LHCN-M2 (cell line): ENCODE results near the gene PC. TPM values are rescaled to one million over a fixed set of nuclear protein-coding genes. Genes with fewer than 3 reads are reported as not detected.

ENCODE experiments used
- DNase-seq: peaks from one replicate; pipeline ENCODE4 v3.0.0-alpha.2; 2012; ENCODE audit warnings: low read depth
- total RNA-seq: library from RNA; depleted of rRNA; stranded (reverse); fragments of >200 nt; gene quantifications from 2 replicates; pipeline ENCODE4 v1.2.3, GENCODE V29; 2014

Gene PC
- total RNA-seq, 1 experiment from 2014 or later: 6.3 TPM

DNA sequence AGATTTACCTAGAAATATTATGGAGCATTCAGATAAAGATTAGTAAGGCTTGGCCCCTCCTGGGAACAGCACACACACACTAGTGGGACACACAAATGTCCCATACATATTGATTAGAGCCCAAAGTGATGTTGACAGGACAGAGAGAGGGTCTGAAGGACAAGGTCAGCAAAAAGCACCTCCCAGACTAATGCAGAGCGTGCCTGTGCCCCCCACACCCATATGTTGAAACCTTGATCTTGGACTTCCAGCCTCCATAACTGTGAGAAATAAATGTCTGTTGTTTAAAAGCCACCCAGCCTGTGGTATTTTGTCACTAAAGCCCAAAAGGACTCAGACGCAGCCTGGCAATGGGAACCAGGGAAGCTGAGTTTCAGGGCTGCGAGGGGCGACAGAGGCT, 73.7 kb downstream of the PC start:
- DNase-seq: no peak

DNA sequence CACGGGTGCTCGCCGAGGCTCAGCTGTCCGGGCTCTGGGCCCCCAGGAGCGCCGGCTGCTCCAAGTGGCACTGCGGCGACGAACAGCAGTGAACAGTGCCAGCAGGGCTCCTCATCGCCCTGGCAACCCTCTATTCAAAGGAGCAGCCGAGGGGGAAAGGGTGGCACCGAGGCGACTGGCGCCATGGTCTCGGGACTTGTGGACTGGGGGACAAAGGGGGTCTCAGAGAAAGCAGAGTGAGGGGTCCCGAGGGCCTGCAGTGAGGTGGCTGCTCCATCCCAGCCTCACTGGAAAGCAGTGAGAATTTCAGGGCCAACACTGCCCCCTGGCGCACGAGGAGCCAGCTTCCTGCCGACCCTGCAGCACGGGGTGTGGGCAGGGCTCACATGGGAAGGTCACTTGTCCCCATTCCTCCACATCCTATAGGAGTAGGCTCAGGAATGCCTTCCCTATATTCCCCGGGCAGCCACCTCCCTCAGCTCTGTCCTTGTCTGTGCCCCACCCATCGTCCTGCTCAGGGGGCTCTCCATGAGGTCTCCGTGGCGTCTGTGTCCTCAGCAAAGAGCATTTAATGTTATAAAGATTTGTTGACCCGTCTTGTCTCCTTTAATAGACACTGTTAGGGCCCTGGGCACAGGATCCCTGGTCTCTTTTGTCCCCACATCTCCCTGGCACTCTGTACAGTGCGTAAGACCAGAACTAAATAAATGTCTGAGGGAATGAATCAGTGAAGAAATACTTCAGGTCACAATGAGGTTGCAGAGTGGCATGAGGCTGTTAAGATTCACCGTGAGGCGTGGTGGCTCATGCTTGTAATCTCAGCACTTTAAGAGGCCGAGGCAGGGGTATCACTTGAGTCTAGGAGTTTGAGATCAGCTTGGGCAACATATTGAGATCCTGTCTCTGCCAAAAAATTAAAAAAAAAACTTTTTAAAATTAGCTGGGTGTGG, 74.9 kb downstream of the PC start:
- DNase-seq: peak; percentile 45

DNA sequence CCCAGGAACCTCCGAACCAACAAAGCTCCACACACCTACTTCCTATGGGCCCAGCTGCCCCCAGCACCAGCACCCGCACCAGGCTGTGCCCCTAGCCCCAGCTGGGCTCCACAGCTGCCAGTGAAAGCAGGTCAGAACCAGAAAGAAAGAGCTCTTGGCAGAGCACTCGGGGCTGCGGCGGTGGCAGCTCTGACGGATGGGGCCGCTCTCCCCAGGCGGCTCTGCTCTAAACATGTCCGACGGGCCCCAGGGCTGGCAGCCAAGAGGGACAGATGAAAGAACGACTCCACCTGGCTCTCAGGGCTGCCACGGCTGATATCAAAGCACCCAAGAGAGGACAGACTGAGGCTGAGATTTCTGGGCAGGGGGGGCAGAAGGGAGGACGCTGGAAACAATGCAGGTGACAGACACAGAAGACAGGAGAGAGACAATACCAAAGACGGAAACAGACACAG, 75.6 kb downstream of the PC start:
- no peak for DNase-seq

DNA sequence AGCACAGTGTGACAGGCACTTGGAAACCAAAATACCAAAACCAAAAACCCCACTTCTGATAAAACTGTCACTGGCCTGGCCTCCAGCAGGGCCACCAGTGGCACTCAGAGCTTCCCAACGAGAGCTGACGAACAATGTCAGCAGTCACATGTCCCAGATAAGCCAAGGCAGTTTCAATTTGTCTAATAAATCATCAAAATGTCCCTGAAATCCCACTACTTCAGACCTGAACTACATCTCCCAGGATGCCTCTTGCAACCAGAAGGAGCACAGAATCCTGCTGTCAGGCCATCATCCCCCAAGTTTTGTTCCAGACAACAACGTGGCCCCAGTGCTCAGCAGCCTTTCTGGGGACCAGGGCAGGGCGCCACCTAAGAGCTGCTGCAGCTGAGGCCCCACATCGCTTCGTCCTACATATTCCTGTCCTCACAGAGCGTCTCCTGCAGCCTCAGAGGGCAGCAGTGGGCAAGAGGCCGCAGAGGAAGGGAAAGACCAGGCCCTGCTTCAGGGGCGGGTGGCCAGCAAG, 76.2 kb downstream of the PC start:
- DNase-seq: no peak

DNA sequence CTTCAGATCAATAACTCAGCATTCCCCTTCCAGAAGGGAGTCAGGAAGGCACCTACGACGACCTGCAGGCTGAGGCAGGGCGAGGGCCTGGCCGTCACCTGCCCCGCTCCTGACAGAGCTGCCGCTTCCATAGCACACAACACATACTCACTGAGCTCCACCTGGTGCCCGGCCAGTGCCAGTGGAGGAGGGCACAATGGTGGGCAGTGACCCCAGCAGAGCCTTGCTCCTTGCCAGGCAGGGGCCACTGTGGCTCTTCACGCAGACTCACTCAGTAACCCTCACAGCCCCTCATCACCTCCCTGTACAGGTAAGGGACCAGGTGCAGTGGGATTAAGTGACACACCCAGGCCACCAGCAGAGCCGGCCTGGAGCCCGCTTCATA, 76.7 kb downstream of the PC start:
- no peak for DNase-seq

DNA sequence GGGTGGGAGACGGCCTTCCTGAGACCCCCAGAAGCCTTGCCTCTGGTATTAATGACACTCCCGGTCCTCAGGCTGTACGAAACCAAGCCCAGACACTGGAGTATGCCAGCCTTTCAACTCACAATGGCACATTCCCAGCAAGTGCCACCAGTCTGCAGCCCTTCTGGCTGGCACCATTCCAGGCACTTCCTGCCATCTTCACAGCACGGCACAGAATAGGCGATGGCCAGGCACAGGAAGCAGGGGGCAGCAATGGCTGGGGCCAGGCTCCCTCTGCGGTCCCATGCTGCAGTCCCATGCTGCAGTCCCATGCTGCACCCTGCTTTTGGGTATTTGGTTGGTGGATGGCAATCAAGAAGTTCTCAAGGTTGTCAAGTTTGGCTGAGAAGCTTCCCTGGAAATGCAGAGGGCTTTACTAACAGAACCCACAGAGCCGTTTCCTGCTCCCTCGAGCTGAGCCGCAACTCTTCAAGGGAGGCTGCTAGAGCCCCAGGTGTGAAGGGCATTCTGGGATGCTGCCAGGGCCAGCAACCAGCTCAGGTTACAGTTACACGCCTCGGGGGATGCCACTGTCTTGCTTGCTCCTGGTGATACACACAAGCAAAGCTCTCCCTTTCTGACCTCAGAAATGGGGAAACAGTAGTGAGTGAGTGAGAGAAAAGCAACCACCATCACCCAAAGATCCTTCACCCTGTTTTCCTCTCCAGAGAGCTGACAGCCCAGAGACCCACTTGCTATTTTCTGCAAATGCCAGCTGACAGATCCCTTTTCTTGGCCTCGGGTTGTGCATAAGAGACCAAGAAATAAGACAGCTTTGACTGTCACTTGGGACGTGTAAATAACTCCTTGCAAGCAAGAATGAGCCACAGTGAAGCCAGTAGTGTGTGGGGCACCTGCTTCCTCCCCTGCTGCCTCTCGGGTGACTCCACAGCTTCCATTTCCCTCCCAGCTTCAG, 77.4 kb downstream of the PC start:
- no peak for DNase-seq

DNA sequence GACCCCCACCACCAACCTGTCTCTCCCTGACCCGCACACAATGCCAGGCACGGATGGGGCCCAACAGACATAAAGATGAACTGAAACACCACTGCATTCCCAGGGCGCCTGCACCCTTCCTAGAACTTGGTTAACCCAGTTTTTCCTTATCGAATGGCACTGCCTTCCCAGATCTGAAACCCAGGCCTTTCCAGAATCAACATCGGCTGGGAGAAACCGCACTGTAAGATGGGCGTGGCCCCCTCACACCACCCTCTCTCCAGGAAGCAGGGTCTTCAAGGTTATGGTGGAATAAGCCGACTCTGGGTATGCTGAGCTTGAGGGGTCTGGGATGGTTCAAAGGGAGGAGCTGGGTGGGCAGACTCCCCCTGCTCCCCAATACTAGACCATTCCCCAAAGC, 78.2 kb downstream of the PC start:
- DNase-seq: no peak

DNA sequence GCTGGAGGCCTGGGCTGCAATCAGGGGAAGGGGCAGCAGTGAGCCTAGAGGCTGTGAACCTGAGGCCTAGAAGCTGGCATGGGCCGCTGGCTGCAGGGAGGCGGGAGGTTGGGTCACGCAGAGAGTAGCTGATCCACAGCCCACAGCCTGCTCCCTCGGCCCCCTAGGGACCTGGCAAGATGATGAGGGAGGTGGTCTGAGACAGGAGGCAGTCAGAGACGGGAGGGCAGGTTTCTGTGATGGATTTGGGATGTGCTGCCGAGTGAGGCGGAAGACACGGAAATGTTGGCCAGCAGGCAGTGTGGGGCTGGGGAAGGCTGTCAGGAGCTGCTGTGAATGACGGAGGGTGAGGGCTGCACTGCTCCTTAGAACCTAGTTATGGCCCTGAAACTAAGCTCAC, 78.6 kb downstream of the PC start:
- DNase-seq: no peak

DNA sequence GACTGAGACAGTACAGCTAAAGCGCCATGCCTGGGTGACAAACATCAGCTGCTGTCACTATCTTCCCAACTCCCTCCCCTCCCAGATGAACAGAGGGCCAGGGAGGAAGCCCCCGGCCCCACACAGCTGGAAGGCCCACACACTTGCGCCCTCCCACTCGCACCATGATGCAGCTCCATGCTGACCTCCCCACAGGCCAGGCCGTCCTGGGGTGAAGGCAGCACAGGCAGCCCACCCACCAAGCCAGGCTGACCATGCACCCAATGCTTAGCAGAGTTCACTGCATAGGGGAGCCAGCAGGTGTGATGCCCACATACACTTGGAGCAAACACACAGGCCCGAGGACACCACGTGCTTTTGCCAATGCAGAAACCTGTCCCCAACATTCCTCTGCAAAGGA, 79.2 kb downstream of the PC start:
- no peak for DNase-seq

DNA sequence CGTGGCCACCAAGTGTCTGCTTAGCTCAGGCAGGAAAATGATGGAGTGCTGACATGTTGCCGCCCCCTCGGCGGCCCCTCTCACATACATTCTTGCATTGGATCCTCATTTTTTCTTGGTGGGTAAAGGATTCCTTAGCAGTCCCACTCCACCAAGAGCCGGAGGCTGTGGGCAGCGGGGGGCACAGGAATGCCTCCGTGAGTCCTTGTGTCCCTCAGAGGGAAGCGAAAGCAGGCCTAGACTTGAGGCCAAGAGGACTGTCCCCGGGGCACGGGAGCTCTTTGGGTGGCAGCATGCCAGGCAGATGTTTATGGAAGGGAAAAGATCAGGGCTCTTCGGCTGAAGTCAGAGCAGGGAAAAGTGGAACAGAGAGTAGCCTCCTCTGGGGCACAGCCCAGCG, 79.7 kb downstream of the PC start:
- no peak for DNase-seq

DNA sequence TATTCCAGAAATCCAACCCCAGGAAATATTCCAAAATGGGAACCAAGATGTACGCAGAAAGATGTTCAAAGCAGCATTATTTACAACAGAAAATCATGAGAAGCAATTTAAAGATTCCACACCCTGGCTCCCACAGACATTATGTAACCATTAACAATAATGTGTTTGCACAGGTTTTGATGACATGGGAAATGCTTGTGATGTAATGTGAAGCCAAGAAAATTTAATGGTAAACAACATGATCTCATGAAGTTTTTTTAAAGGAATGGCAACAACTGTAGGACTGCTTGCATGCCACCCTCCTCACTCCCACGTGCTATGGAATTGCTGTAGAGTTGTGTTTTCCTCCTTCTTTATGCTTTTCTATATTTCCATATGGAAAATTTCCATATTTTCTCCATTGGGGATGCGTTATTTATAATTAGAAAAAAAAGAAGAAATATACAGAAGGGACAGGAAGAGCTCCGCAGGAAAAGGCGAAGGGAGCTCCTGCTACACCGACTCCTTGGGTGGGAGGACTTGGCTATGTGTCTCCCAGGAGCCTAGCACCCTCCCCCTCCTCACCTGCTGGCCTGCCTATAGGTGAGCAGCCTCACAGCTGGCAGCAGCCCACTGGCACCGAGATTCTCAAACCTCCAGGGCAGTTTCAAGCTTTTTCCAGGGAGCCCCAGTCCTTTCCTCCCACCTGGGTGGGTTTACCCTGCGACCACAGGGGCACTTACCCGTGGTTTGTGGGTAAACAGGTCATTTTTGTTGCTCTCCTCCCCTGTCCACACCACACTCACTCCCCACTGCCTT, 80.4 kb downstream of the PC start:
- DNase-seq: no peak

DNA sequence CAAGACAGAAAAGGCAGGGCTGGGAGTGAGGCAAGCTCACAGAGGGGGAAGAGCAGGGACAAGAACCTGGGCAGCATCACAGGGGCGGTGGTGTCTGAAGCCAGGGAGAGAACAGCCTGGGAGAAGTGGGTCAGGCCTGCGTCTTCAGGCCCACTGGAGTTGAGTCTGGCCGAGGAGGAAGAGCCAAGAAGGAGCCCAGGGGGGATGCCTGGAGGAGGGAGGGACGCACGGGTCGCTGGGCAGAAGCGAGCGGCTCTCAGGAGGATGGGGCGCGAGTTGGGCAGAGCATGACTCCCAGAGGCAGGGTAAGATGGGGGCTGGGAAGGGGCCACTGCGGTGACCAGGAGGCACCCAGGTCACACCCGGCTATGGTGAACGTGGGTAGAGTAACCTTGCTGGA, 82.8 kb downstream of the PC start:
- no peak for DNase-seq

DNA sequence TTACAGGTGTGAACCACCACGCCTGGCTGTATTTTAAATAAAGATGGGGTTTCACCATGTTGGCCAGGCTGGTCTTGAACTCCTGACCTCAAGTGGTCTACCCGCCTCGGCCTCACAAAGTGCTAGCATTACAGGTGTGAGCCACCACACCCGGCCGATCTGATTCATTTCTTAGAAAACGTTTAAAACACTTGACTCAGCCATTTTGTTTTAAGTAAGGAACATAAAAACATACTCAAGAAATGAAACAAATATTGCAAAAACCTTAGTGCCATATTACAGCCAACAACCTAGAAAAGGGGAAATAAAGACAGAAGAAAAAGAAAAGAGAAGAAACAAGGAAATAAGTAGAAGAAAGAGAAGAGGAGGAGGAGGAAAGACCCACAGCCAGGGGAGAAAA, 84.0 kb downstream of the PC start:
- DNase-seq: no peak

DNA sequence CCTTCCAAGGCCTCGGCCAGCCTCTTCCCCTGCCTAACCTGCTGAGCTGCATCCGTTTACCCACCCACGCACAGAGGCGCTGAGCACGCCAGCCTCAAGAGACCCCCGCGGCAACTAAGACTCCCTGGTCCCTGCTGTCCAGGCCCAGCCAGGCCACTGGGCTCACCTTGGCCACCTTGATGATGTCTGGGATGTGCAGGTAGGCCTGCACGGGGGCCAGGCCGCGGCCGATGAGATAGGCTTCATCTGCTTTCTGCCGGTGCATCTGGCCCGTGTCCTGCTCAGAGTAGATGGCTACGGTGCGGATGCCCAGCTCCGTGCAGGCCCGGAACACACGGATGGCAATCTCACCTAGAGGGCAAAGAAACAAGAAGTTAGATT, 86.7 kb downstream of the PC start:
- no peak for DNase-seq

DNA sequence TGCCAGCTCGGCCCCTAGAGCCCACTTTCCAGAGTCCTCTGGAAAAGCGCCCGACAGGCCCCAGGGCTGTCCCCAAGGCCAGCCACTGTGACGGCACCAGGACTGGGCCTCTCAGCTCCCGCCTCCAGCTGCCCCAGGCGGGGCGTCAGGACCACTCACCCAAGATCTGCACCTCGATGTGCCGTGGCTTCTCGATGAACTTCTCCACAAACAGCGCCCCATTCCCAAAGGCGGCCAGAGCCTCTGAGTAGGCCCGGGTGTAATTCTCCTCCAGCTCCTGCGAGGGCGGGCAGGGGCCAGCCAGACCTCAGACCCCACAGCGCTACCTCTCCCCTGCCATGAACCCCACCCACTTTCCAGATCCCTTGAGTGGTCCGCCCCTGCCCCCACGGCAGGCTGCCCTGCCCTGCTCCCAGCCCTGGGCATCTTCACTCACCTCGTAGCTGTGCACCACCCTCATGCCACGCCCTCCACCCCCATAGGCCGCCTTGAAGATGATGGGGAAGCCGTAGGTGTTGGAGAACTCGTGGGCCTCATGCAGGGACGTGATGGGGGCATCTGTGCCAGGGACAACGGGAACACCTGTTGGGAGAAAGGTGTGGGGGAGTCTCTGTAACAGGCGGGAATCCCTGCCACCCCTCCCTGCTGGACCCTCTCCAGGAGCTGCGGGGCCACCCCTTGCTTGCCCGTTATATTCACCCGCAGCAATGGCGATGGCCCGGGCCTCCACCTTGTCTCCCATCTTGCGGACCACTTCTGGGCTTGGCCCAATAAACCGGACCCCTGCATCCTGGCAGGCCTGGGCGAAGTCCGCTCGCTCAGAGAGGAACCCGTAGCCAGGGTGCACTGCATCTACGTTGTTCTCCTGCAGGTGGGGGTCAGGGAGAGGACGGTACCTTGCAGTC, 87.3 kb downstream of the PC start:
- DNase-seq: no peak

DNA sequence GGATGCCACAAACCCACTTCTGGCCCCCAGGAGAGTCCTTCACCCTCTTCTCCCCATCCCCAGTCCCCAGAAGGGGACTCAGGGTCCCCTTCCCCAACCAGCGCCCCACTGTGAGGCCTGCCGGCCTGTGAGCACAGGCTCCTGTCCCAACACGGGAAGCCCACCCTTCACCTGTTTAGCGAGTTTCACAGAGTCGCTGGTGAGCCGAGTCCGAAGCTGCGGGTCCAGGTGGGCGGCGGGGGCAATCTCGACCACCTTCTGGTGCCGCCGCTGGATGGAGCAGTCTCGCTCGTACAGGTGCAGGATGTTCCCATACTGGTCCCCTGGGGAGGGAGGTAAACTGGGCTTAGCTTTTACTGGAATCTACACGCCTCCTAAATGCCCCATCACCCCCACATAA, 88.1 kb downstream of the PC start:
- DNase-seq: no peak

DNA sequence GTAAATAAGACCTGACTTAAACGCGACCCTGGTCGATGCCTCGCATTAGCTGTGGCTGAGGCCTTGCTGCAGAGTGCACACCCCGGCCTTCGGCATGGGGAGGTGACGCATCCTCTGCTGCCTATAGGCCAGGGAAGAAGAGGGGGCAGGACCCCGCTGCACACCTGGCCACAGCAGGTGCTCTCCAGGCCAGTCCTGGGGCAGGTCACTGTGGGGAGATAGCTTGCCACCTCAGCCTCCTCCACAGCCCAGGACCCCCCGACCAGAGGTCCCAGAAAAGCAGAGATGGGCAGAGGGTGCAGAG, 88.7 kb downstream of the PC start:
- no peak for DNase-seq

DNA sequence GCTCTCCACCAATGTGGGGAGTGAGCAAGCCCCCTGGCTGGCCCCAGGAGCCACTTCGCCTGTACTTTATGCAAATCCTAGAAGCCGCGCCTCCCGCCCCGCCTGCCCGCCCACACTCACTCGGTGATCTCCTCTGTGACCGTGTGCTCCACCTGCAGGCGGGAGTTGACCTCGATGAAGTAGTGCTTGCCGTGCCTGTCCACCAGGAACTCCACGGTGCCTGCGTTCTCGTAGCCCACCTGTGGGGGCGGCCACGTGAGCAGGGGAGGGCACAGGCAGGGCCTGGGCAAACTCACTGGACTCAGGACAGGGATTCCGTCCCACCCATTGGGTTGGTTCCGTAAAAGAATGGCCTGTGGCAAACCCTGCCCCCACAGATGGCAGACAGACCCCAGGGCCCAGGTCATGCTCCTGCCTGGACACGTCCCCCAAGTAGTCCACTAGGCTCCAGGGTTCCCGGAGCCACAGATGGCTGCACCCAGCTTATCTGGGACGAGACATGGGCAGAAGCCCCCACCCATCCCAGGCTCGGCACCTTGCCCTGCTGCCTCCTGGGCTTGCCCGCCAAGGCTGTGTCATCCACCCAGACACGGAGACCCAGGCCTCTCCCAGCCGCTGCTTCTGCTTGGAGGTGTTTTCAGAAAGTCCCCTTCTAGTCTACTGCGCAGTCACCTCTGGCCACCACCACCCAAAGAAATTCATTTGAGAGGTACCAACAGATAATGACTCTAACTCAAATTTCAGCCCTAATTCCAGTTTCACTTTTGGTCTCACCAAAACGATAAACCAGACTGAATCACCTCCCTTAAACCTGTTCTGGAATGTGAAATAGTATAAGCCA, 89.2 kb downstream of the PC start:
- DNase-seq: no peak

DNA sequence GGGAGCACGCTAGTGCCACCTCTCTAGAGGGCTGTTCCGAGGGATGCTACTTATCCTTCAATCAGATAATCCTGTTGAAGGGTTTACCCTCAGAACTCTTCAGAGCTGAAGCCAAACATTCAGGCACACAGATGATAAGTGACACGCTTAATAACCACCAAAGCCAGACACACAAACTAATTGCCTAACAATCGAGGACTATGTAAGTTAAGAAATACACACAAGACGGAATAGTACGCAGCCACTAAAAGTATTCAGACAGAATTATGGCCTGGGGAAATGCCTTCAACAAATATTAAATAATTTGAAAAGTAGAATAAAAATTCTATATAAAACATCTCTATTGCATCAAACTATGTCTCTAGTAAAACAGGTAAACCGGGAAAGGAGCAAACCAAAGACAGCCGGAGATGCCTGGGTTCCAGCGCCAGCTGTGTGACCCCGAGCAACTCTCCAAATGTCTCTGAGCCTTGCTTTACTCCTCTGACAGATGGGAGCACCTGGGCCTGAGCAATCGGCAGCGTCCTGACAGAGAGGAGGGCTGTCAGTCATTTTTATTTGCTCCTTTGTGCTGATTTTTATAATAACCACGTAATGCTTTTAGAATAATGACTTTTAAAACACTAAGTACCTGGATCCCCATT, 90.0 kb downstream of the PC start:
- DNase-seq: no peak
